NT2/D1 (cell line): Measurements from ENCODE around the gene ZNF664.

Experiments
- DNase-seq: peaks from one replicate; pipeline ENCODE4 v3.0.0-alpha.2; 2011; ENCODE audit warnings: low read depth, low spot score
- H3K27me3 ChIP-seq: 2 replicates; pipeline ENCODE4 v1.6.0; 2011; ENCODE audit warnings: mild to moderate bottlenecking; ENCODE audit not compliant: insufficient read length, insufficient read depth
- H3K36me3 ChIP-seq: 2 replicates; pipeline ENCODE4 v1.6.1; 2011; ENCODE audit warnings: mild to moderate bottlenecking, low read length, mixed read lengths; ENCODE audit not compliant: insufficient read depth, insufficient read length
- H3K4me1 ChIP-seq: 2 replicates; pipeline ENCODE4 v1.5.1; 2011; ENCODE audit not compliant: insufficient read depth, insufficient read length
- H3K4me3 ChIP-seq: 2 replicates; pipeline ENCODE4 v1.5.1; 2011; ENCODE audit warnings: low read depth; ENCODE audit not compliant: insufficient read length
- H3K9ac ChIP-seq: 2 replicates; pipeline ENCODE4 v1.6.0; 2011; ENCODE audit warnings: low read depth; ENCODE audit not compliant: insufficient read length
- H3K9me3 ChIP-seq: 2 replicates; pipeline ENCODE4 v1.5.1; 2011; ENCODE audit warnings: mild to moderate bottlenecking, low read length; ENCODE audit not compliant: insufficient read depth
- SUZ12 ChIP-seq: IDR thresholded peaks from 2 replicates; pipeline ENCODE4 v1.6.1; 2011; ENCODE audit not compliant: insufficient read length, insufficient read depth; ENCODE audit errors: extremely low read depth
- YY1 ChIP-seq: IDR thresholded peaks from 2 replicates; pipeline ENCODE4 v1.6.1; 2011; ENCODE audit not compliant: insufficient read length, insufficient read depth
- ZNF274 ChIP-seq: IDR thresholded peaks from 2 replicates; pipeline ENCODE4 v1.6.1; 2011; ENCODE audit warnings: mild to moderate bottlenecking, low read depth, low read length

Gene ZNF664

DNA sequence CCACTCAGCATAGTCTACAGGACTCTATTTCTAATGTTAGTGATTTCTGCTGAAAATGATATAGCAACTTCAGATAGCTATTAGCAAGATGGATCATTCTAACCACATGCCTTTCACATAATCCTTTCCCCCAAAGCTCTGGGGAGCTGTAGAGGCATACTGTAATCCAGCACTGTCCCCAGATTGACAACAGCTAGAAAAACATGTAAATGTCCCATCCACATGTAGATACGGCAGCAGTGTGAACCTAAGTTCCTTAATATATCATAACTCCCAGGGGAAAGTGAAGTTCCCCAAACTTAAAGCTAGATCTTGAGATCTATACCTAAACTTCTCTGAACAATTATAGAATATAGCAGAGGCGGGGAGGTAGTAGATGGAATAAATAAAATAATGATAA lies 14.0 kb downstream of the ZNF664 start:
- H3K36me3 ChIP-seq = peaks cover 43% of the 10 kb centered on the region
- no peak for TF ChIP-seq YY1
- no peak for TF ChIP-seq ZNF274
- TF ChIP-seq SUZ12 = no peak

DNA sequence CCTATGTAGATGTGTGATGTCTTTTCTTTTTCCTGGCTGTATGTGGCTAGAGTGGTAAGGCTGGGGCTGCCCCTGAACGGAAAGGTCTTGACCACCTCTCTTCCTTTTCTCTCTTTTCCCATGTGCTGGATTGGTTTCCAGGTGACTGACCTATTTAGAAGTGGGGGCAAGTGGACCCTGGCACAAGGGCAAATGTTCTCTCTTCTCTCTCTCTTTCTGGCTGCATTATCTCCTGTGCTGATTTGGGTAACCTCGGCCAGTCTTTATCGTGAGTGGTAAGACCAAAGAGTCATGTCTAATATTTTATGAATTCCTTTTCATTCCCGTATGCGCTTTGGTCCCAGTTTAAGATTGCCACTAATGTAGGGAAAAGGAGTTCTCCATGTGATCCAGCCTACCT lies 16.2 kb downstream of the ZNF664 start:
- TF ChIP-seq YY1 (no peak), SUZ12 (no peak), ZNF274 (no peak)
- no peak overlapping the region for H3K9ac ChIP-seq
- DNase-seq = no peak
- H3K4me1 ChIP-seq = no peaks in the 10 kb centered on the region
- H3K9me3 ChIP-seq = no peaks in the 10 kb centered on the region
- H3K27me3 ChIP-seq = no peaks in the 10 kb centered on the region
- peaks cover 60% of the 10 kb centered on the region for H3K36me3 ChIP-seq
- H3K4me3 ChIP-seq = no peak overlapping the region

More for the DNA sequence above, 14.0 kb downstream of the ZNF664 start:
- Histone ChIP-seq H3K9me3 (no peaks in the 10 kb centered on the region), H3K4me1 (no peaks in the 10 kb centered on the region), H3K27me3 (no peaks in the 10 kb centered on the region), H3K4me3 (no peak overlapping the region), H3K9ac (no peak overlapping the region)
- DNase-seq = no peak

DNA sequence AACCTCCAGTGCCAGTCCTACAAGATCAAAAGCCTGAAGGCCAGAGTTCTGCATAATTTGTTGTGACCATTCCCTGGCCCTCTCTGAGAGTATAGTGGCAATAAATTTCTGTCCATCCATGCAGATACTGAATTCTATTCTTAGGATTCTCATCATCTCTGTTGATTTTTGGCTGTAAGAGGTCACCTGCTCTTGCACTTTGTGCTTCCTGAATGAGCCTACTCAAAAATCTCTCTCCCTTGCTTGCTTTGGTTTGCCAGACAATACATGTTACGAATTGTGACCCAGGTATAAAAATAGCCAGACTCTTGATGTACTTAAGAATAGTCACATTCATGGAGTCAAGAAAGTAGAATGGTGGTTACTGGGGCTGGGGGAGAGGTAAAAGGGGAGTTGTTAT lies 16.7 kb downstream of the ZNF664 start:
- no peak overlapping the region for H3K4me3 ChIP-seq
- no peaks in the 10 kb centered on the region for H3K27me3 ChIP-seq
- H3K4me1 ChIP-seq = no peaks in the 10 kb centered on the region
- TF ChIP-seq YY1 = no peak
- no peak for TF ChIP-seq SUZ12
- TF ChIP-seq ZNF274 = no peak
- H3K9me3 ChIP-seq = no peaks in the 10 kb centered on the region
- H3K36me3 ChIP-seq = peaks cover 58% of the 10 kb centered on the region
- DNase-seq = no peak
- no peak overlapping the region for H3K9ac ChIP-seq

DNA sequence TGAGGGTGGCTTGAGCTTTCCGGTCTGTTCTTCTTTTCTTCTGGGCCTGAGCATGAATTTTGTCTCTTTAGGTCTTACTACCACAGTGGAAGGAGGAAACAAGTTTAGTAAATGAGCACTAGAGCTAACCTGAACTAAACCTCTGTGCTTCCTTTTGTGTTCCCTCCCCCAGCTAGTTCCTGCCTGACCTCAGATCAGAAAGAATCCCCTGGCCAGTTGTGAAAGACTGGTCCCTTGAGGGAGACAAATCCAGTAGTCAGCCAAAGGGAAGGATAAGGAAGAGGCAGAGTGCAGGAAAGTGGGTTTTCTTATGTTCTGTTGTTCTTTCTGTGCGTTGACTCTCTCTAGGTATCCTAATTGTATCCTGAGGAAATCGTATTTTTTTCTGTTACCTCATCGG lies 17.5 kb downstream of the ZNF664 start:
- Histone ChIP-seq H3K9ac (no peak overlapping the region), H3K9me3 (no peaks in the 10 kb centered on the region), H3K36me3 (peaks cover 59% of the 10 kb centered on the region), H3K4me3 (no peak overlapping the region), H3K27me3 (no peaks in the 10 kb centered on the region), H3K4me1 (no peaks in the 10 kb centered on the region)
- TF ChIP-seq ZNF274 (no peak), YY1 (no peak), SUZ12 (no peak)
- no peak for DNase-seq

DNA sequence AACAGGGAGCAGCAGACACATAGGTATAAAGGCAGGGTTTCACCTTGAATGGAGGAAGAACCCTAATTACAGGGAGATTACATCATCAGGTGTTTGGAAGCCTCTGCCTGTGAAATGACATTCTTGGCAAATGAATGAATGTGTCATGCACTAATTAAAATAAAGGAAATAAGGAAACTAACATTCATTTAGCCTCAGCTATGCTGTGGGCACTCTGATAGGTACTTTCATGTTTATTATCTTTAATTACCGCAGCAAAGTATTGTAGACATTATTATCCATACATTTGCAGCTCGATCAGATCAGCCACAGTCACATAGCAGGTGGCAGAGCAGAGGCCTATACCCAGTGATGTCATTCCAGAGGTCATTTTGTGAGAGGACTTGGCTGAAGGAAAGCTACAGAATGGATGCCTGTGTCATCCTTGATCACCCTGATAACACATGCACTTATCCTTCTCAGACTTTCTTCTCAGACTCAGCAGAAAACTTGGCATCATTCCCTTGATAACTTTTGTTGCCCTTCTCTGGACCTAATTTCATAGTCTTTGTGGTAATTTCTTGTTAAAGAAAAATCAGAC lies 18.4 kb downstream of the ZNF664 start:
- no peak for DNase-seq
- Histone ChIP-seq H3K4me1 (no peaks in the 10 kb centered on the region), H3K9ac (no peak overlapping the region), H3K9me3 (no peaks in the 10 kb centered on the region), H3K36me3 (peaks cover 57% of the 10 kb centered on the region), H3K27me3 (no peaks in the 10 kb centered on the region), H3K4me3 (no peak overlapping the region)
- TF ChIP-seq SUZ12 (no peak), YY1 (no peak), ZNF274 (no peak)

GRCh38 chr12:123992118-123992825 lies 19.3 kb downstream of the ZNF664 start:
- no peak for TF ChIP-seq YY1
- no peak for TF ChIP-seq SUZ12
- TF ChIP-seq ZNF274 = no peak
- no peaks in the 10 kb centered on the region for H3K27me3 ChIP-seq
- H3K36me3 ChIP-seq = peaks cover 54% of the 10 kb centered on the region

GRCh38 chr12:123995023-123995748 lies 22.2 kb downstream of the ZNF664 start:
- H3K4me1 ChIP-seq = no peaks in the 10 kb centered on the region
- no peak overlapping the region for H3K4me3 ChIP-seq
- no peak for DNase-seq
- H3K27me3 ChIP-seq = no peaks in the 10 kb centered on the region
- H3K9me3 ChIP-seq = no peaks in the 10 kb centered on the region
- TF ChIP-seq SUZ12 = no peak
- no peak for TF ChIP-seq ZNF274
- no peak for TF ChIP-seq YY1
- H3K36me3 ChIP-seq = peaks cover 56% of the 10 kb centered on the region
- H3K9ac ChIP-seq = no peak overlapping the region

More at GRCh38 chr12:123992118-123992825, 19.3 kb downstream of the ZNF664 start:
- no peaks in the 10 kb centered on the region for H3K4me1 ChIP-seq
- H3K9me3 ChIP-seq = no peaks in the 10 kb centered on the region
- no peak for DNase-seq
- H3K9ac ChIP-seq = no peak overlapping the region
- no peak overlapping the region for H3K4me3 ChIP-seq
